ENCODE results near the gene RFX3.

The RFX3 gene

DNA sequence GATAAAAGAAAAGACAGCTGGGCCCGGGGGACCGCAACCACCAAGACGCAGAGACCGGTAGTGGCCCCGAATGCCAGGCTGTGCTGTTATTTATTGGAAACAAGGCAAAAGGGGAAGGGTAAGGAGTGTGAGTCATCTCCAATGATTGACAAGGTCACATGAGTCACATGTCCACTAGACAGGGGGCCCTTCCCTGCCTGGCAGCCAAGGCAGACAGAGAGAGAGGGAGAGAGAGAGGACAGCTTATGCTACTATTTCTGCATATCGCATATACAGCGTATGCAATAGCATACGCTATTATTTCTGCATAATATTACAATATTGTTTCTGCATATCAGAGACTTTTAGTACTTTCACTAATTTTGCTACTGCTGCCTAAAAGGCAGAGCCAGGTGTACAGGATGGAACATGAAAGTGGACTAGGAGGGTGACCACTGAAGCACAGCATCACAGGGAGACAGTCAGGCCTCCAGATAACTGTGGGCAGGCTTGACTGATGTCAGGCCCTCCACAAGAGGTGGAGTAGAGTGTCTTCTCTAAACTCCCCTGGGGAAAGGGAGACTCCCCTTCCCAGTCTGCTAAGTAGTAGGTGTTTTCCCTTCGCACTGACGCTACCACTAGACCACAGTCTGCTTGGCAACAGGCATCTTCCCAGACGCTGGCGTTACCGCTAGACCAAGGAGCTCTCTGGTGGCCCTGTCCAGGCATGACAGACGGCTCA, 50.3 kb downstream of the RFX3 start:
- no peak for DNase-seq

DNA sequence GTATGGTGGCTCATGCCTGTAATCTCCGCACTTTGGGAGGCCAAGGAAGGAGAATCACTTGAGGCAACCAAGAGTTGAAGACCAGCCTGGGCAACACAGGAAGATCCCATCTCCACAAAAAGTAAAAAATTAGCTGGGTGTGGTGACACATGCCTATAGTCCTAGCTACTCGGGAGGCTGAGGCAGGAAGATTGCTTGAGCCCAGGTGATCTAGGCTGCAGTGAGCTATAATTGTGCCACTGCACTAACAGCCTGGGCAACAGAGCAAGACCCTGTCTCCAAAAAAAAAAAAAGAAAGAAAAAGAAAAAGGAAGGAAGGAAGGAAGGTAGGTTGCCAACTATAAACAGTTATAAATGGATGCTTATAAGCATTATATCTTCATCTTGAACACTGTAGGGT, 51.0 kb downstream of the RFX3 start:
- DNase-seq: no peak

DNA sequence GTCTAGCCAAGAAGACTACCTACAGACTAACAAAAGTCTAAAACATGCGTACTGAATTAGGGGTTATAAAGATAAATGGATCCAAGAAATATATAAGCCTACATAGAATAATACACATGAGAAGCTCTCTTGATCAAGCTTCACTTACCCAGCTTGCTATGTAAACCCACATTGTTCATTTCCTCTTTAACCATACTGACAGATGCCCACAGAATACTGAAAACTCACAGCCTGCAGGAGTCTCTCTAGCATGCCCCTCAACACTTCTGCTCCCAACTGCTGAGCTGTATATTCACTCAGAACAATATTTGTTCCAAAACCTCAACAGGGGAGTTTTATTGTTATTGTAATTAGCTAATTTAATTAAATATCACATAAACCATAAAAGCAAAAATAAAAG, 52.4 kb downstream of the RFX3 start:
- no peak for DNase-seq

DNA sequence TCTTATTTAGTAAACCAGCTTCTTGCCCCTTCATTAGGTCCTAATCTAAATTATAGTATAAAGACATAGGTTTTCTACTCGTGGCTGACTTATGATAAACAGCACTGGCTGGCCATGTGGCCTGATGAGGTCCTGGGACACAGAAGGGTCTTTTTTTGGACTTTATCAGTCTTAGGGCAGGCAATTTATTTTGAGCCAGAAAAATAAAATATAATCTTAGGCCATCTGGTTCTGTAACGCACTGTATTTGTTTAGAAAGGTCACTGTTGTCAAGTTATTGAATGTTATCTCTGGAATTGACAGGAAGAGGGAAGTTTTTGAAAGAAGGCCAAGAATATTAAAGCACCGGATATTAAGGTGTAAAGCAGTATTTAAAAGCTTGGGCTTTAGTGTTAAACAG, 53.9 kb downstream of the RFX3 start:
- DNase-seq: no peak

DNA sequence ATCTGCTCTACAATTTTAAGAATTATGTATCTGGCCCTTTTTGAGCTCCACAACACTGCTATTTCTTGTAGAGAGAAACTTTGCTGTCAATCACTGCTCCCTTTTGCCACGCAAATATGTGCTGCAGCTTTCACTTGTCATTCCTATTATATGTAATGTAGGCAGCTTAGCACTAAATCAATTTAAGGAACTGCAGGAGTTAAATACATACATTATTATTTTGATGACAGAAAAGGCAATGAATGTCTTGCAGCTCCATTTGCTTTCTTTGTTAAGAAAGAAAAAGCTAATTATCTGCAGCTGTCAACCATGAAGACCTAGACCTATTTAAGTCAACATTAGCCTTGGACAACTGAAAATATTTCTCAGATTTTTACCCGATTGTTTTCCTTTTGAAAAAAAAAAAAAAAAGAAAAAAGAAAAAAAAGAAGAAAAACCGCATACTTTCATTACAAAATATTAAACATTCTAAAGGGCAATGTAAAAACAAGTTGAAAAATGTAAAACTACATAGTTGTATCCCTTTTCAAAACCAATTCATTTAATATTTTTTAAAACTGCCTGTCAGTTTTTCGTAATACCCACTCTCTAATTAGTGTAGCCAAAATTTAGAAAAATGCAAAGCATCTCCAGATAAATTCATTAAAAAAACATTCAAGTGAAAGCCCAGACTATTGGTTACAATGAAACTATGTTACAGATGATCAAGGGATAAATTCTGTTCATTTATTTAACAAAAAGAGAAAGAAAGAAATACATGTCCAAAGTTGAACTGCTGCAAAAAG, 57.2 kb downstream of the RFX3 start:
- DNase-seq: no peak

DNA sequence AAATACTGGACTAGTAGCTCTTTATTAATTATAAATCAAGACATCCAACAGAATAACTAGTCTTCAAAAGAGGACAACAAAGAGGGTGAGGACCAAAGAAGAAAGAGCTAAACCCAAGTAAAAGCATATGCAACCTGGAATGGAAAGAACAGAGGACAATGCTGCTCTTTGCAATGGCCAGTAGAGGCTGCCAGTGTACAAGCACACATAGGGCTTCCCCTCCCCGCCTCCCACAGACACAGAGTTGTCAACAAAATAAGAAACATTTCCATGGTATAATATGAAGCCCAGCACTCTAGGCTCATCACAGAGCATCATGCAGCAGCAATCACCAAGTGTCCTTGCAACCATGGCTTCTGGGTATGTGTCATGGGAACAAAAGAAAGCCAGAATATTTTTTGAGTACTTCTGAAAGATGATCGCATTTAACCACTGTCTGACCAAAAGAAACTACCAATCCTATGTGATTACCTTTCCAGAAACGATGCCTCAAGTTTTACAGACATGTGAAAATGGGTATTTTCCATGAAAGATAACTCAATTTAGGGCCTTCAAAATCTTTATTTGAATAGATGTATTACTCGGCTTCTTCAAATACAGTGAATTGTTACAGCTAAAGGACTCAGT, 58.1 kb downstream of the RFX3 start:
- peak; percentile 42 for DNase-seq

DNA sequence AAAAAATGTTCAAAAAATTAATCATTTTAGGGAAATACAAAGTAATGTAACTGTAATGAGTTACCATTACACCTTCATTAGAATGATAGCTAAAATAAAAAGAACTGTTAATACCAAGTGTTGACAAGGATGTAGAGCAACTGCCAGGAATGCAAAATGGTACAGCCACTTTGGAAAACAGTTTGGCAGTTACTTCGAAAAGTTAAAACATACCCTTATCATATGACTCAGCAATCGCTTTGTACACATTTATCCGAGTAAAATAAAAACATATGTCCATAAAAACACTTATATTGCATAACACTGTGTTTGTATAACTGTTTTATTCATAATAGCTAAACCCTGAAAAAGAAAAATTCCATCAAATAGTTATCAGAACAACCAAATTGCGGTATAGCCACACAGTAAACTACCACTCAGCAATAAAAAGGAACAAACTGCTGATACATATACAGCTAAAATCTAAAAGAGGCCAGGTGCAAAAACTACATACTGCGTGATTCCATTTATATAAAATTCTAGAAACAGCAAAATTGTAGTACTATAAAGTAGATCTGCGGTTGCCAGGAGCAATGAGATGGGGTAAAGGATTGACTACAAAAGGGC, 61.7 kb downstream of the RFX3 start:
- DNase-seq: no peak

DNA sequence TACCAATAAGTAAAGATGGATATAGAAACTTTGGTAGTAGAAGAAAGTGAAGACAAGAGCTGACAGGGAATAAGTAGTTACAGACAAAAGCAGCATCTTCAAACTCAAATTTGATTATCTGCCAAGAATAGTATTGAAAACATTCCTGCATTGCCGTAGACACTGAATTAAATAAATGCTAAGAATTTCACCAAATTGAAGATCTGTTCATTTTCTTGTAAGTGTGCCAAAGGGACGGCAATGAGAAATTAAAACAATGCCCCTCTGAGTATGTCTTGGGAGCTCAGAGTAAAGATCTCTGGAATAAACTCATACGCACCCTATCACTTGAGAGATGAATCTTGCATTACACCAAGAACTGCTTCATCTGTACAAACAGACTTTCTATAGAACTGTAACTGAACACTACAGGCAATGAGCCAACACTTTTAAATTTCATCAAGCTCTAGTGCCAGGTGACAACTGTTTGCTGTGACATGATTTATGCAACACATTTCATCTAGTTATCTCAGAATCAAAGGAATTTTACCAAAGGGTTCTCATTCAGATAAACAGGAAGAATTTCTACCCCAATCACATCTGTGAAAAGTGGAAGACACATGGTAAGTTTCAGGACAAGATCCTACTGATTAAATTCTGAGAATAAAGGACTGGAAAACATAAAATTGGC, 66.9 kb downstream of the RFX3 start:
- DNase-seq: no peak

DNA sequence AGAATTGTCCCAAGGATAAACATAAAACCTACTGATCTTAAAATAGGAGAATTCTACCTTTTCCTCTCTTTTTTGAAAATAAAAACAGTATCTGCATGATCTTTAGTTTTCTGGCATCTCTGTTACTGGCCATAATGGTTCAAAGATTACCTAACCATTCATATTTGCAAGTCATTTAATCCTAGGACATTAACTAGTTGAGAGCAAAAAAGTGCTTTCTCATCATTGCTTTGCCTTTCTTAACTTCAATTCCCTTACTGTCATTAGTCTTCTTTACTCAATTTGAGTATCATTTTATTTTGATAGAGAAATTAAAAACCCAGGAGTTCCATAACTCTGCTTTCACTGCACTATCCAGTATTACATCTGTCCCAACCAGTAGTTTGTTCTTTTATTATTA, 68.6 kb downstream of the RFX3 start:
- no peak for DNase-seq

DNA sequence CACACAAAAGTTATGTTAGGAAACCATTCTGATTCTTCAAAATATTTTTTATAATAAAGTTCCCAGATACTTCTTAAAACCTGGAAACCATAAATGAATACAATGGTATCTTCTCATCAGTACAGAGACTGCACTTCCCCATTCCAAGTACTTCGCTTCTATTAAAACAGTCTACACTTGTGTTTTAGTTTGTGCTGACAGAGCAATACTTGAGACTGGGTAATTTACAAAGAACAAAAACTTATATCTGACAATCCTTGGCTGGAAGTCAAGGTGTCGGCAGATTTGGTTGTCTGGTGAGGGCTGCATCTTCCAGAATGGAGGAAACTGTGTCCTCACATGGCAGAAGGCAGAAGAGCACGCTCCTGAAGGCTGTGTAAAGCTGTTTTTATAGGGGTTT, 70.1 kb downstream of the RFX3 start:
- DNase-seq: no peak

DNA sequence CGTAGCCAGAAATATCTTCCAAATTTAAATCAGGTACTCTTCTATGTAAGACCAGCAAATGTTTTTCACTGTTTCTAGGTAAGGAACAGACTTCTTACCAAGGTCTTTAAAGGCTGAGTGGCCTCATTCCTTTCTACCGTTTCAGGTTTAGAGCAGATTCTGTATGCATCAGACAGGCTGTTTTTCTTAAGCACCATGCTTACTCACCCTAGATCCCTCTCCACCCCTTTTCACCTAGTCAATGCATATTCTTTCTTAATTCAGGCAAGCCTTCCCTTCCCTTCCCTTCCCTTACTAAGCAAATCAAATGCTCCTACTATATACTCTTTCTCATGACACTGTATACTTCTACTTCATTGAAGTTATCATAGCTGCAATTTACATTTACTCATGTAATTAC, 70.7 kb downstream of the RFX3 start:
- no peak for DNase-seq

DNA sequence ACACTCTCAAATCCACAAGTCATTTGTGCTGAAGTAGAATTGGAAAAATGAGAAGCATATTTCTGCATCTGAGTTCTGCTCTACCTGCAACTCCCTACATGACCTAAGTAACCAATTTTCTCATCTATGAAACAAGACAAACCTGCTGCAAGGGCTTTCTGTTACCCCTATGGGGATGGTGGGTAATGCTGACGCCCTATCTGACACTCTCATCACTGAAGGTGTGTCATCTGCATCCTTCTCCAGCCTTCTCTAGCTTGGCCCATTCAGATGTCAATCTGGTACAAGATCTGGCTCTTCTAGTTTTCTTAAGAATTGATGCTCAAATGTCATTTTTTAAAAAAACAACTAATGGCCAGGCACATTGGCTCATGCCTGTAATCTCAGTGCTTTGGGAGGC, 73.8 kb downstream of the RFX3 start:
- no peak for DNase-seq

DNA sequence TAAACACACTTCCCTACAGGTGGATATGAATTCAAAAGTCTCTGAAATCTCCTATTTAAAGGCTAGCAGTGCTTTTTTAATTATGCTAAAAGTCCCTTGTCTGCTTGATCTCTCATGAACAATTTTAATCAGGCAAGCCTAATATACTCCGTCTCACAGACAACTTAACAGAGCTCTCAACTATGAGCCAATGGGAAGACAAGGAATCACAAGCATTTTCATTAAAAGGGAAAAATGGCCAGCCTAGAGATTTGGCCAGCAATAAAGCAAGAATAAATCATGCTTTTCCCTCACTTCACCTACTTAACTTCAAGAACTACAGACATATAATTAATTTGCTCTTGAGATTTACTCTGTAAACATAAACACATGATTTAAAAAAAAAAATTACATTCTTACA, 78.0 kb downstream of the RFX3 start:
- DNase-seq: no peak

DNA sequence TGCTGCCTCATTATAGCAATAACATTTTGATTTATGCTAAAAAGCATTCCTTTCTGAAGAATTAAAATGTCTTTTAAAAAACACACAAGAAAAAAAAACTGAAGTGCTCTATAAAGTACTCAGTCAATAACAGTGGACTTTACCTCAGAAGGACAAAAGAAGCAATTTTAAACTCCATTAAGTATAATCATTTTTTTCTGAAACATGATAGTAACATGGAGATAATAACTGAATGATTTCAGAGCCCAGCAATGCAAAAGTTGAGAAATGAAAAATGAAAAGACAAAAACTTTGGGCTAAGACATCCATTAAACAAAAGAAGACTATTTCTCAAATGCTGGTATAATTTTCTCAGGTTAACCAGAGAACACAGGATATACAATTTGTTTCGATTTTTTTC, 78.7 kb downstream of the RFX3 start:
- no peak for DNase-seq

DNA sequence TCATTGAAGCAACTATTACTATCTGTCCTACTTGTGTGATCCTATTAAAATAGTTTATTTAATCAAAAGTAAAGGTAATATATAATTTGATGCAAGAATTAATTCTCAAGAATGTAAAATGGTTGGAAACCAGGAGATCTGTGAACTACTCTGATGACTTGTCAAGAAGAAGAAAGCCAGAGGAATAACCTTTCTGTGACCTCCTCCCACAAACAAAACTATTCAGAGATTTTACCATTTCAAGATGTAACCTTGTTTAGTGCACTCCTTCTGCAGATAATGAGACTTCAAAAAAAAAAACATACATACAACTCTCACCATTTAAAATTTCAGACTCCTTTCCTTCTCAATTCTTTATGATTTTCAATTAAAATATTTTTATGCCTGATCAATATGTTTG, 79.5 kb downstream of the RFX3 start:
- DNase-seq: no peak

DNA sequence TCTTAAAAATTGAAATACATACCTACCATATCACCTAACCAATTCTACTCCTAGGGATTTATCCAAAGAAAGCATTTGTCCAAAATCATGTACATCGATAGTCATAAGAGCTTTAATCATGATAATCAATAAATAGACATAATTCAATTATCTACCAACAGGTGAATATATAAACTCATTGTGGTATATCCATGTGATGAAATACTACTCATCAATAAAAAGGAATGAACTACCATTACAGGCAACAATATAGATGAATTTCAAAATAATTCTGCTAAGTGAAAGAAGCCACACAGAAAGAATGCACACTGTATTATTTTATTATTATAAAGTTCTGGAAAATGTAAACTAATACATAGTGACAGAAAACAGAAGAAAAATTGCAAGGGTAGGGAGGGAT, 81.8 kb downstream of the RFX3 start:
- DNase-seq: no peak

DNA sequence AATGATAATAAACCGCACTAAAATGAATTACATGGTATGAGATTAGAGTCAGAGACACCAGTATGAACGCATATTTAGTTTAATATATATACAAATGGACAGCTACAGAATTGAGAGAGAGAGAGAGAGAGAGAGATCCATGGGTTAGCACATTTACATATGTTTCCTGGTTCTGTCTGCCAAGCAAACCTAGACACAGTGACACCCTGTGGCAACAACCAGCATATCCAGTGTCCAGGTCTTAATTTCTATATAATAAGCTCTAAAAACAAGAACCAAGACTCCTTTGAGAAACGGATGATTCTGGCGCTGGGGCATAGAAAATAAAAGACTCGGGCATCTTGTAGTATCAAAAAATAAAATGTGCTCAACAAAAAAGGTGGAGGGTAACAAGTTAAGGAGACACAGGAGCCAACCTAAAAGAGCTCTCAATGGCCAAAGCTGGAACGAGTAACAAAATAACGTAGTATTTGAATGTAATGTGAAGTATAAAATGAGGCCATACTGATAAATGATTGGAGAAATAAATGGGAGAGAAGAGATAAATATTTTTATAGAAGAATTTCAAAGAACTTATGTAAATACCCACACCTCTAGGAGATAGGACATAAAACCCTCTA, 84.5 kb downstream of the RFX3 start:
- DNase-seq: no peak

DNA sequence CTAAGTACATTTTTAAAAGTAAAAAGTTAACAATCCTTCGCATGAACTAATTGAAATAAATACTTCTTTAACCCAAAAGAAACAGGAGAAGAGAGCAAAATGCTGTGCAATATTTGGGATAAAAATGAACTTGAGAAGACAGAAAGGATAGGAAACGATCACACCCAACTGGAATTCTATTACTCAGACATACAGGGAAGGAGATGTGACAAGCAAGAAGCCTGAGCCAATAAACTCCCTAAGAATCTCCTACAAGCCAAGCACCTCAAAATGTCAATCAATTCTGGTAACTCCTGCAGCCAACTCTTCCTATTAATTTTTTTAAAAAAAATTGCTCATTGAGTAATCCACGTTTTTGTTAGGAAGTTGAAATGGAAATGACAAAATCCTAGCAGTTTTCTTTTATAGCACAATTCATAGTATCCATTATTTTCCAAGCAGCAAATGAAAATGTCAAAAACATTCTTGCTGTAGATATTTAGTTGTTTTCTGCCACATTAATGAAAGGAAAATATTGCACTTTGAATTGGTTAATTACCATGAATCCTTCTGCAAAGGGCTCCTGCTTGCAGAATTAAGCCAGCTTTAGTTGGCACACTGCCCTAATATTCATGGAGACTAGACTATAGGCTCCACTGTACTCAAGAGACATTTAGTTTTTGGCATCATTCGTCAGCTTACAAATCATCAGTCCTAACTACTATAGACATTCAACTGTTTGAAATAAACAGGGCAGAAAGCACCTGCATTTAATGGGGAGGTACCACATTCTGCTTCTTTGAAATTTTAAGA, 89.0 kb downstream of the RFX3 start:
- no peak for DNase-seq

DNA sequence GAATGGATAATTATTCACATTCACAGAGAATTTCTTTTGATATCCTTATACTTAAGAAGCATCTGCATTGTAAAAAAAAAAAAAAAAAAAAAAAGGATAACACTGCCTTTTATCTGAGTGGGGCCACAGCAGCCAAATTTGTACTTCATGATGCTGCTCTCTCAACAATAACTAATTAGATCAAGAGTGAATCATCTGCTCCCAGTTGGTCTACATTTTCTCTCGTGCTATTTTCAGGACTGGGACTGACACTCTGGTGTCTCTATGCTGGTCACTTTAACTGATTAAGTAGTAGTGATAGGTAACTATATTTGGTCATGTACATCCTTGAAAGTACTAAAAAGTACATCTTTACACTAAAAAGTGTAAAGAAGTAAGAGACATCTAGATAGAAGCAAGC, 90.1 kb downstream of the RFX3 start:
- no peak for DNase-seq

DNA sequence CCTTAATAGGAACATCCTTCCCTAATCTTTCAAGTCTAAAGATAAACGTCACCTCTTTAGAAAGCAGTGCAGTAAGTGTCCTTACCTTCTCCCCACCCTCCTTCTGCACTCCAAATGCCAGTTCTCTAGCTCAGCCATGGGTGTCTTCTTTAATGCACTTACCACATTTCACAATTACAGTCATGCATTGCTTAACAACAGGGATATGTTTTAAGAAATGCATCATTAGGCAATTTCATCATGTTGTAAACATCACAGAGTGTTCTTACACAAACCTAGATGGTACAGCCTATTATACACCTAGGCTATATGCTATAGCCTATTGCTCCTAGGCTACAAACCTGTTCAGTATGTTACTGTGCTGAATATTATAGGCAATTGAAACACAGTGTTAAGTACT, 91.2 kb downstream of the RFX3 start:
- DNase-seq: no peak

DNA sequence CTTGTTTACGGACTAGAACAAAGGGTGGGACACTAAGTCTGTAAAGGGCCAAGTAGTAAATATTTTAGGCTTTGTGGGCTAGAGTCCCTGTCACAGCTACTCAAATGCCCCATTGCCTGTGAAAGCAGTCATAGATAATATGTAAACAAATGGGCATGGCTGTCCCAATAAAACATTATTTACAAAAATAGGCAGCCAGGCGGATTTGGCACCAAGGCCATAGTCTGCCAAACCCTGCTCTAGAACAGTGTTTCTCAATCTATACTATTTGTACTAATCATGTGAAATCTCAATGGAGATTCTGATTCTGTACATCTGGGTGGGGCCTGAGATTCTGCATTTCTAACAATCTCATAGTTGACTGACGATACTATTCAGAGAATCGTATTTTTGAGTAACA, 92.0 kb downstream of the RFX3 start:
- no peak for DNase-seq

DNA sequence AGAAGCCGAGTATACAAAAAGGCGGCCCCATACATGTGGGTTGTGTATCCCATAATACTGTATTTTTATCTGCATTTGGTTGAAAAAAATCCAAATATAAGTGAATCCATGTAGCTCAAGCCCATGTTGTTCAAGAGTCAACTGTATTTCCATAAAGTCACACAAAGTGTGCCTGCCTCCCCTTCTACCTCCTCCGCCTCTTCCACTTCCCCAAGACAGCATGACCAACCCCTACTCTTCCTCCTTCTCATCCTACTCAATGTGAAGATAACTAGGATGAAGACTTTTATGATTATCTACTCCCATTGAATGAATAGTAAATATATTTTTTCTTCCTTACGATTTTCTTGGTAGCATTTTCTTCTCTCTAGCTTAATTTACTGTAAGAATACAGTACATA, 92.7 kb downstream of the RFX3 start:
- DNase-seq: no peak
